NK-92 treated with Interleukin-12 subunit alpha and Interleukin-12 subunit beta, amount 100 ng/mL, for 24 hours (cell line): ENCODE results near the gene CYYR1.

Source experiments
- DNase-seq: peaks from one replicate; lab custom pipeline; 2025; lab: John Stamatoyannopoulos, UW

CYYR1 gene

DNA sequence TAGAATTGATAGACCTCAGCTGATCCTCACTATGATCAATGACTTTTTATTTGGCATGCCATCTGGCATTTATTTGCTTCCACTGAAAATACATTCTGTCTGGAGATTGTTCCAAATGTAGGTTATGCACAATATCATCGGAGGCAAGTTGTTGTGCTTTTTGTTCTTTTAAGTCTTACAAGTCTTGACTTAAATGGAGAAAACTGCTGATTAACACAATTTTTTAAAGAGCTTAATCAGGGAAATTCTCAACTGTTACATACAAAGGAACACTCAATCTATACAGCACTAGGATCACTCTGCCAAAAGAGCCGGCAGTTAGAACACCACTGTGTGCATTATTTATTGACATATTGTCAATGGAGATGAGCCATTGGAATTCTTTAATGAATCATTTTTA lies 19.2 kb downstream of the CYYR1 start:
- no peak for DNase-seq

DNA sequence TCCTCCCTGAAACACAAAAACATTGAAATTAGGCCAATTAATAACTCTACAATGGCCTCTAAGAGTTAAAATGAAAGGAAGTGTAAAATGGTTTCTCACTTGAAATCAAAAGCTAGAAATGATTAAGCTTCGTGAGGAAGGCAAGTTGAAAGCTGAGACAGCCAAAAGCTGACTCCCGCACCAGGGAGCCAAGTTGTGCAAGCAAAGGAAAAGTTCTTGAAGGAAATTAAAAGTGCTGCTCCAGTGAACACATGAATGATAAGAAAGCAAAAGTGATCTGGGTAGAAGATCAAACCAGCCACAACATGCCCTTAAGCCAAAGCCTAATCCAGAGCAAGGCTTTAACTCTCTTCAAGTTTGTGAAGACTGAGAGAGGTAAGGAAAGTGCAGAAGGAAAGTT lies 22.8 kb downstream of the CYYR1 start:
- DNase-seq: no peak

DNA sequence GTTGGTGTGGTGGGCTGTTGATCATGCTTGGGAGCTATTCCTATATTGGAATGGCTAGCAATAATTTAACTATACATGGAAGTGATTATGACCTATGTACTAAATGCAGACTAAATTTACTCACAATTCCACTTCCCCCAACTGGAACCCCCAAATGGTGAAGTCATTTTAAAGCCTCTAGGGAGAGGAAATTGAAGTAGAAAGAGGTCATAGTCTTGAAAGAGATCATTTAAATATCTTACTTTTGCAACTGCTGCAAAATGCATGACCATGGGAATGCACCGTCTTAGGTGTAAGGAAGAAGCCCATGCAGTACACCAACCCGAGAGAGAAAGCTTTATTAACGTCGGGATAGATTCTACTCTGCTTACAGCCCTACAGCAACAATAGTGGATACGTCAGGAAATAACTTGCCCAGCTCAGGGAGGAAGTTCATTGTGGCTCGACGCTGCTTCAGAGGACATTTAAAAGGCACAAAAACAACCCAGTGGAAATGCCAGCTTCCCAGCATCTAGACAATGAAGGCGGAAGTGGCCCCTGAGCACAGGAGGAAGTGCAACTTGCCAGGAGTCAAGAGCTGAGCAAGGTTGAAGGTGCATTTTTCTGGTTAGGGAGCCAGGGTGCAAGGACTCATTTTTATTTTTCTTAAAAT lies 26.5 kb downstream of the CYYR1 start:
- DNase-seq: no peak

DNA sequence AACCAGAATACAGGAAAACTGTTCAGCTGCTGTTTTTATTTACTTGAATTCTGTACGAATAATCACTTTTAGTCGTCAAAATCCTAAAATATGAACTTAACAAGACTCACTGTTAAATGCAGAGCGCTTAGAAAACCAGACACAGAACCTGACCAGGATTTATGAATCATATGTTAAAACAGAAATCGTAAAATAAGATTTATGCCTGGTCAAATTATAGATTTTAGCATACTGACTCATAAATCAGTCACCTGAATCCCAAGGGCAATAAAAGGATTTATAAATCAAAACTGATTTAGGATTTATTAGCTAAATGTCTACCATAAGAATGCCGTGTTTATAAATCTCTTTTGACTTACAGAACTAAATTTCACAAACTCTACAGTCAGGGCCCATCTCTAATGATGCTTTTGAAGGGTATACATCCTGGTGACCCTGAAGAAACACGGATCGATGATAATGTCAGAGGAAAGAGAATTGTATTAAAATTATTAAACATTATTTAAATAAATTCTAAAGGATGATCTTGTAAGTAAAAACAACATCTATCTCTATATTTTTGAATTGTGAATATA lies 28.8 kb downstream of the CYYR1 start:
- DNase-seq: no peak

DNA sequence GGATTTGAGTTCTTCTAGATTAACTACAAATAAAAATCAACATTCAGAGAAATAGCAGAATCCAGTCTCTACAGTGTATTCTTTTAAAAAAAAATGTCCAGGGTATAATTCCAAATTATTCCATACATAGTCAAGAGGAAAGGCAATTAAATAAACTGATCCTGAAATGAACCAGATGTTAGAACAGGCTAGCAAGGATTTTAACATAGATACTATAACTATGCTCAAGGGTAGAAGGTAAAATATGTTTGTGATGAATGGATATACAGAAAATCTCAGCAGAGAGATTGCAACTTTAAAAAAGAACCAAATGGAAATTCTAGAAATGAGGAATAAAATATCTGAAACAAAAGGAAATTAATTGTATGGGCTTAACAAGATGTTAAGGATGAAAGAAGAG lies 32.4 kb downstream of the CYYR1 start:
- no peak for DNase-seq

DNA sequence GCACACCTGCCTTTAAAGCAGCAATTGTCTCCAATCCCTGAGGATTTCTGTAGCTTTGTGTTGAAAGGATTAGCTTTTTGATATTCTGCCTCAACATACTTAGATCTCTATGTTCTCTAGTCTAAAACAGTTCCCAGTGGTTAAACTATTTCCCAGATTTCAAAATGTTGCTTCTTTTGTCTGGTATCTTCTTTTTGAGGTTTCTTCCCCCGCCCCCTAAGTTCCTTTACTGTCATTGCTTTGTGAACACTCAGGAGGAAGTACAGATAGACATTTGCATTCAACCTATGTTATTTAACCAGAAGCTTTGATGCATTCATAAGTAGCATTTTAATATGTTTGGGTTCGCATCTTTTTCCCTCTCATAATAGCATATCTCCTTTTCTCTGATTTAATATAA lies 33.5 kb downstream of the CYYR1 start:
- no peak for DNase-seq

DNA sequence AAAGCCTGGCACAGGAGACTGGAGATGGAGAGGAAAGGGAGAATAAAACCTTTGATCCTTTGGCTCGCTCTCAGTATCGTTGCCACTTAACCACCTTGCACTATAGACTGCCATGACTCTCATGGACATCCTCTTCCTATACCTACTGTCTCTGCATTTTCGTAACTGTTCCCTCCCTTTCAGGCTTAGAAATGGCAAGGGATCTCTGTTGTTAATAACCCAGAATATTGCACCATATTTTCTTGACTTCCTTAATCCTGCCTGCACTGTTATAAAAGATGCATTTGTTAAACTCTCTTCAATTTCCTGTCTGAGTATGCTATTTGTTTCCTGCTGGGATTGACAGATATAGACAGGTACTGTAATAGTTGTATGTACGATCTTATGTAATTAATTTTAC lies 38.6 kb downstream of the CYYR1 start:
- no peak for DNase-seq

DNA sequence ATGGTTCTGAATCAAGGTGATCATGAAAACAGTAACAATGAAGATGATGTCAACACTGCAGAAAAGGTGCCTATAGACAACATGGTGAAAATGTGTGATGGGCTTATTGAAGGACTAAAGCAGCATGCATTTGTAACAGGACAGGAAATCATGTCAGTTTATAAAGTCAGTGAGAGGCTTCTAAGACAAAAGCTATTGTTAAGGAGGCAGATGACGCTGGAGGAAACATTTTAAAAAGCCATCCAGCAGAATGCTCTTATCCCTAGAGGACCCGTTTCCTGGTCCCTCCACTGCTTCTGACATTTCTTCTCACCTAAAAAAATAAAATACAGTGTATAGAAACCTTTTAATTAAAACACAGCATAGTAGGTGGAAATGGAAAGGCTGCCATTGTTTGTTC lies 40.9 kb downstream of the CYYR1 start:
- no peak for DNase-seq

DNA sequence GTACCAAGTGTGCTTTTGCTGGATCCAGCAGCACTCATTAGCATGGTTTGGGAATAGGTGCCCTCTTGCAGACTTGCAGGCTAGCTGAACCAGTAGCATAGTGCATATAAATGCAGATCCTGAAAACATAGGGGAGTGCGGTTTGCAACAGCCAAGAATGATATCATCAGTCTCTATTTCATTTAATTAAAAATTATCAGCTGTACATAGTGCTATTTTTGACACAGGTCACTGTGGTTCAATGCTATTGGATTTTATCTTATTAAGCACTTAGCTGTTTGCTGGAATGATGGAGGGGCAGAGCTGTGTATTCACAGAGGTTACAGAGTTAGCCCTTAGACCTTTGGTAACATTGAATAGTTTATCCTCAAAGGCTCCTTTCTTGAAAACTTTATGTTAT lies 43.6 kb downstream of the CYYR1 start:
- DNase-seq: no peak

DNA sequence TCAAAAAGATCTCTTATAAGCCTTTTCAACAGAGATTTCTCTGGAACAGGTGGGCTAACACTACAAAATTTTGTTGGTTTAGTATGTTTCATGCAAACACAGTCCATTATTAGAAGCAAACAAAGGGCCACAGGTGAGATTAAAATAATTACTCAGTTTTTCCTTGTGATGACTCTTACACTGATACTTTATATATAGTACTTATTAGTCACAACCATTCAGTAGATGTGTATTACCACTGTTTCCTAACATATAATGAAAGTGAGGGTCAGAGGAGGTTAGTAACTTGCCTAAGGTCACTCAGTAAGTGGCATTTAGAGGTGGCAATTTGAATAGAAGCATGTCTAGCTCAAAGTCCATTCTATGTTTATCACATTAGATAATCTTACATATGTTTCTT lies 44.2 kb downstream of the CYYR1 start:
- no peak for DNase-seq

DNA sequence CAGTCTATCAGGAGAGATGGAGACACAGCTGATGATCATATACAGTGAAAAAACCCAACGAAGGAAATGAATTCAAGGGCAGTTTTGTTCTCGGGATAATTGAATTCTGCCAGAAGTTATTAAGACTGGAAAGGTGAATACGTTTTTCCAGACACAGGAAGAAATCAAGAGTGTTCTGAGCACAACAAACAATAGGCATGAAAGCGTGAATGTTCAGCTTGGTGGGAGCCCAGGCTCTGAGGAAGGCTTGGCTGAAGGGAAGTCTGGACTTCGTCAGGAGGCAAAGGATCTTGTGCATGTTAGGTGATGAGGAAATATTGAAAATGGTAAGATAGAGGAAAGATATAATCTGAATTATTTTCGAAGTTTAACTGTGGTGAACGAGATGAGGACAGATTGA lies 50.4 kb downstream of the CYYR1 start:
- DNase-seq: no peak

DNA sequence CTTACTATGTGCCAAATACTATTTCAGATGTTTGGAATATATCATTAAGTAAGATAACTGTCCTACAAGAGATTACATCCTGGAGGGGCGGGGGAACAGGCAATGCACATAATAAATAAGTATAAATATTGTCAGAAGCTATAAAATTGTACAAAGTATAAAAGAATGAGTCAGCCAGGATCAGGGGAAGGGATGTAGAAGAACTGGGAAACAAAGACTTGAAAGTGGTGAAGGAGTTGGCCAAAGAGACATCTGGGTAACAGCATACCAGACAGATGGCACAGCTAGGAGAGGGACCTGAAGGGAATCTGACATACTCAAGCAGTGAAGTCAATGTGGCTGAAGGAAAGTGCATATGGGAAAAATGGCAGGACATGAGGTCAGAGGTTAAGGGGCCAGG lies 53.9 kb downstream of the CYYR1 start:
- DNase-seq: no peak

DNA sequence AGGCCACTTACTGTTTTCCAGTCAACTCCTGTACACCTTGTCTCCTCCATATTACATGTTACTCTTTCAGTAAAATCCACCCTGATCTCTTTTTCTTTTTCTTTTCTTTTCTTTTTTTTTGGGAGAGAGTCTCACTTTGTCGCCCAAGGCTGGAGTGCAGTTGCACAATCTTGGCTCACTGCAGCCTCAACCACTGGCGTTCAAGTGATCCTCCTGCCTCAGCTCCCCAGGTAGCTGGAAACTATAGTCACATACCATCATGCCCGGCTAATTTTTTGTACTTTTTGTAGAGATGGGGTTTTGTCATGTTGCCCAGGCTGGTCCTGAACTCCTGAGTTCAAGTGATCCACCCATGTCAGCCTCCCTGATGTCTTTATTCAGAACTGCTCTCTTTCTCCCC lies 57.8 kb downstream of the CYYR1 start:
- DNase-seq: no peak

DNA sequence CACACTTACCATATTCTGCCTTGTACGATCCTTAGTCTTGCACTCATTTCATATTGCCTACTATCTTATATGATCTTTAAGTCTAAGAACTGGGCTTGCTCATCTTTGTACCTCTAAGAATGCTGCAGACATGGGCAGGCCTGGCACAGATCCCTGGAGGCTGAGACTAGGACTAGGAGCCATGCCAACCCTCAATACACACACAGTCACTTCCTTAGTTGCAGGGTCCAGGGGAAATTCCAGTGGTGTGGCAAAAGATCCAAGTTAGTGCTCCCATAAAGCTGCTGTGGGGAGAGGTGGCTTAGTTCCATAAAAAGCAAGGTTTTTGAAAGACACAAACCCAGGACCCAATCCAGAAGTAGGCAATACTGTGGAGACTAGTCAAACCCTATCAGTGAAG lies 59.9 kb downstream of the CYYR1 start:
- DNase-seq: no peak

DNA sequence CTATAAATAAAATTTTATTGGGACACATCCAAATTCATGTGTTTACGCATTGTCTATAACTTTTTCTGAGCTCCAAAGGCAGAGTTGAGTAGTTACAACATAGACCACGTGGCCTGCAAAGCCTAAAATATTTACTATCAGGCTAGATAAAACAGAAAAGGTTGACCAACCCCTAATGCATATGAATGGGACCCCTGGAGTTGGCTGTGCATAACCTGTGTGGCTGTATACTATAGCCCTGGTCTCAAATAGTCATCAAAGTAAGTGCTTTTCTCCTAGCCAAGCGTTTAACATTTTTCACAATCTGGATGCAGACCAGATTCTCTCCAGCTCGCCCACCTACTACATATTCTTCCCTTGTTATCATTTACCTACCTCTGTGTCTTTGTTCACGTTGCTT lies 60.4 kb downstream of the CYYR1 start:
- DNase-seq: no peak

DNA sequence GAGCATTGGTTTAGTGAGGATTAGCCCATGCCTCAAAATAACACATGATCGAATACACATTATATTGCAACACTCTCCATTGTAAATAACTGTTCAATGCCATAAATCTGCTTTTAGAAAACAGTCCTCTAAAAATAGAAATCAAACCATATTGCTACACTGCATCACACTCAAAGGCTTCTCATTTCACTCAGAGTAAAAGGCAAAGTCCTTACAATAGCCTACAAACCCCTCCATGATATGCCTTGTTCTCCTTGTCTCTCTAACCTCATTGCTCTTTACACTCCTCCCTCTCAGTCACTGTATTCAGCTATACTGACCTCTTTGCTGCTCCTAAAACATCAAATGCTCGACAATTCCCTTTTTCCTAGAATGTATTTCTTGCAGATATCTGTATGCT lies 64.2 kb downstream of the CYYR1 start:
- no peak for DNase-seq

DNA sequence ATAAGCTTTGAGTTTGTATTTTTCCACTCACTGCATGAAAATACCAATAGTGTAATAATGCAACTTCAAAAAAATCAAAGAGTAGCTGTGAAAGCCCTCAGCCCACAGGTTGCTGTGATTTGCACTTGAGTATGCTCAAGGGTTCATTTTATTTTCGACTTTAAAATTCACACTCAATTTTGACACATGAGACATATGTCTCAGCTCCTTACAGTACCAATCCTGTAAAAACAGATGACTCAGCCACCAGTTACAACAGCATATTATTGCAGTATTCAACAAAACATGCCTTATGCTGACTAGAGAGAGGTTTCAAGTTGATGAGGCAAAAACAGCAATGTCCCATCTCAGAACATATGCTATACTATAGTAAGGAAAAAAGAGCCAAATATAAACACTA lies 66.1 kb downstream of the CYYR1 start:
- DNase-seq: no peak

DNA sequence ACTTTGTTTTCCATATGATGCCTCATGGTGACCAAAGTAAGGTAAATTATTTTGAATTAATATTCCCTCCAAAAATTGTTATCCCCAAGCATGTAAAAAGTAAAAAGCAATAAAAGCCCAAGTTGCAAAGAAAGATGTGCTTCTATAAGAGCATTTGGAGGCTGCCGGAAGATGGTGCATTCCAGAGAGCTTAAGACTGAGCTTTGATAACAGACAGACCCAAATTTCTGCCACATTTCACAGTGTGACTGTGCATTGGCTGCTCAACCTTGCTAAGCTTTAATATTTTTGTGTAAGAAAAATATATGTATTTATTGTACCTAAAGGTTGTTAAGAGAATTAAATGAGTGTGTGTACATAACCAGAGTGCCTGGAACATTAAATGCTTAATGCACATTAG lies 67.9 kb downstream of the CYYR1 start:
- DNase-seq: no peak

DNA sequence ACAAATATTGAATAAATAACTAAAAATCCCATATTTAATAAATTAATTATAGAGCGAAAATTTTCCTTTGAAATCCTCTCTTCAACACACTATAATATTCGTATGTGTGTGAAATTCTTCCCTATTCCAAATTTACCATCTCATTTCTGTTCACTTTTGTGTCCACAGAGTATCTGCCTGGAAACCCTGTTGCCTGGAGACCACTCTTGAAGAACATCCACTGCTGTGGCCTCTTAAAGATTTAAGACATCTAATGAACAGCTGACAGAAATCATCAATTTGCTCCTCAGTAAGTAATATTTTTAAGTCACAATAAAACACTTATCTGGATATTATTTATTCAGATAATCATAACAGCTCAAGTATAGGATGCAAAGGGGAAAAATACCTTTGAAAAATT lies 69.7 kb downstream of the CYYR1 start:
- no peak for DNase-seq

DNA sequence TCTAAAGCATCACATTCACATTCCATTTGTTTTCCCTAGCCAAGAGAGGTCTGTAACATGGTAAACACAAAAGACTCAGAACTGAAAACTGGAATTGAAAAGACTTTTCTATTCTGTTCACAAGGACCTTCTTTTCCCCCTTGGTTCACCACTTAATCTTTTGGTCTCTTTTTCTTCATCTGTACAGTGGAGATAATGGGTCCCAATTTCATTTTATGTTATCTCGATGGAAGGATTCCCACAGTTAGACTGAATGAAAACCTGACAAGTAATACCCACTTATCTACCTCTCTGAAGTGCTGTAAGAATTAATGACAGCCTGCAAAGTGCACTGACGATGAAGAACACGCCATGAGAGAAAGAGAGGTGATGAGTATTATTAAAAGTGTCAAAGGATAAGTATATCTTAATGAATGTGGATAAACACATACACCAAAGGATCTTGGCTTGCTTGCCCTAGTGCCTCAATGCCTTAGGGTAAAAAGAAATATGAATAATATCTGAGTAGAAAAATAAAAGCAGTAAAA lies 71.5 kb downstream of the CYYR1 start:
- DNase-seq: no peak

DNA sequence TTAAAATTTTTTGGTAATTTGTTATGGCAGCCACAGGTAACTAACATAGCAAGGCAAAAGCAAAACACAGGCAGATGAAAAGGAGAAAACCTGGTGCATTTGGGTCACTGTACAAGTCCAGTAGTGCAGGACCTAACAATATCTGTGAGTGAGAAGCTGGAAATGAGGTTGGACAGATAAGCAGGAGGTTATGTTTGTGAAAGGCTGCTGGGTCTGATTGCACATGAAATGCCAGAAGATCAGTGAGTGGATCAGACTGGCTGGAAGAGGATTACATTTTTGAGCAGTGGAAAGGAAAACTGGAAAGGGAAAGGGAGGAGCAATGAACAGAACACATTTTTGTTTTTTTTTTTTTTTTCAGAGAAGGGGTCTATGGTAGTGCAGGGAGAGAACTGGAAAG lies 73.6 kb downstream of the CYYR1 start:
- DNase-seq: no peak

DNA sequence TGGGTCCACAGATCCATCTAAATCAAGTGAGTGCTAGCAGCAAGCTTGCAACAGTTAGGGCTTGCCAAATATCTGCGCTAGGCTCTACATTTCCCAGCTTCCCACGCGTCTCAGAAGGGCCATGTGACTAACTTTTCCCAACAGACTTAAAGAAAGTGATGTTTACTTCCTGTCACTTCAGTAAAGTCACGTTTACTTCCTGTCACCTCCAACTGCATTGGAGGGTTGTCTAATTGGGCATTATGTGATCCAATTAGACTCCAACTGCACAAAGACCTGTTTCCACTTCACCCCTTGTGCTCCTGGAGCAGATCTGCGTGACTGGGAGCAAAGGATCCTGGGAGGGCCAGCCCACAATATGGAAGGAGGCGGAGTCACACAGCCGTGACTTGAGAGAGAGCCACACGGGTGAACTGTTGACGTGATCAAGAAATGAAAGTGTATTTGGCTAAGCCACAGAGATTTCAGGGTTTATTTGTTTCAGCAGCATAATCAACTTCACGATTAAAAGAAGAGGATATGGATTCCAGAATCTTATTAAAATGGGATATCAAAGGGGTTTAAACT lies 77.7 kb downstream of the CYYR1 start:
- no peak for DNase-seq

DNA sequence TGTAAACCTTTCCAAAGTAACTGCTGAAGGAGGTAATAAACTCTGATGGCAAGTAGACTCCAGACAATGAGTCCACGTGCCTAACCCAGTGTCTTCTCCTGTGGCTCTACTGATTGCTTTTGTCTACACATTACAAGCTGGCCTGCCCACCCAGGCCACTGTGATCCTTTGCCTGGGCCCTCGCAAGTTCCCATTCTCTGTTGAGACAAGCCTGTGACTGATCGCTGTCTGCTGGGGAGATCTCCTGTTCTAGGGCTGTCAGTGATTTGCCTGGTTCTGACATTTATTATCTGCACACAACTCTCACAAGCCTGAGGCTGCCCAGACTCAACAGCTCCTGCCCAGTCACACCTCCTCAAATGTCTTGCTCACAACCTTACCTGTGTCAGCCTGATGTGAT lies 81.4 kb downstream of the CYYR1 start:
- DNase-seq: no peak

DNA sequence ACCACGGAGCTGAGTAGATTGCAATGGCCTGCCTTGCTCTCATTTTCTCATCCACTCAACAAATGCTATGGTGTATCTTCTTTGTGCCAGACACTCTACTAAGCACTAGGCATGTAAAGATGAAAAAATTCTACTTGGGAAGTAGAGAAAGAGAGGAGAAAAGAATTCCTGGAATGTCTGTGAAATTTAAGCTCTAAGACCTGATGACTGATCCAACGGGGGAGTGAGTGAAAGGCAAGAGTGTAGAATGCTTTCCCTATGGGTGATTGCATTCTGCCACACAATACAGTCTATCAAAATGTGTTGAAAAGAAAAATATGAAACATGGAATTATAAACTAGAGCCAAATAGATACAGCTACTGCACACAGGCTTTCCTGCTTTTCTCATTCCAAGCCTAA lies 82.3 kb downstream of the CYYR1 start:
- DNase-seq: no peak
